ENCODE data around the gene NCAPH2. TPM values are rescaled to one million over a fixed set of nuclear protein-coding genes. Genes with fewer than 3 reads are reported as not detected.
"Not testable (repeated sequence)": the region's sequence is repeated elsewhere in the genome, so short reads cannot be mapped to it uniquely, and the experiment has no call there.

Gene NCAPH2
- total RNA-seq, 4 donors from 2014 or later = 40.7 to 54.3 (median 41.5) TPM

GRCh38 chr22:50531546-50531961 lies 23.5 kb downstream of the NCAPH2 start:
- peak overlapping the region; percentile 61 for H3K4me3 ChIP-seq (ENCODE audit: low read depth, poor library complexity, severe bottlenecking)
- intact Hi-C loops (cut with DNase I; ENCODE audit: low total_unique reads) = no loop called here
- peak; percentile 56 to 94 for DNase-seq (ENCODE audit: low spot score in 2 of 2)
- TF ChIP-seq POLR2A (IDR thresholded peaks at IDR 0.05) (no peak), CTCF (IDR thresholded peaks at IDR 0.05) (no peak)
- 0% methylated on average over 25 to 34 of the region's 44 CpGs for WGBS, 2 donors

- 6 to 13% methylated on average over 16 to 42 of the region's 56 CpGs for WGBS, 2 donors
- peak; percentile 76 to 97 for DNase-seq (ENCODE audit: low spot score in 2 of 2)
- TF ChIP-seq POLR2A (IDR thresholded peaks at IDR 0.05) (no peak), CTCF (IDR thresholded peaks at IDR 0.05) (no peak)
- H3K4me3 ChIP-seq (ENCODE audit: low read depth, poor library complexity, severe bottlenecking) = peak overlapping the region; percentile 61
- intact Hi-C loops (cut with DNase I; ENCODE audit: low total_unique reads) = no loop called here
These were observed 24.1 kb downstream of the NCAPH2 start for GRCh38 chr22:50531962-50532674.

GRCh38 chr22:50532824-50533796 lies 25.1 kb downstream of the NCAPH2 start:
- DNase-seq (ENCODE audit: low spot score in 2 of 2) = no peak
- WGBS, 2 donors = 71 to 77% methylated on average over 19 of the region's 19 CpGs
- no peak overlapping the region for H3K4me3 ChIP-seq (ENCODE audit: low read depth, poor library complexity, severe bottlenecking)
- TF ChIP-seq CTCF (IDR thresholded peaks at IDR 0.05) (no peak), POLR2A (IDR thresholded peaks at IDR 0.05) (no peak)
- intact Hi-C loops (cut with DNase I; ENCODE audit: low total_unique reads) = no loop called here

GRCh38 chr22:50533856-50534711 lies 26.1 kb downstream of the NCAPH2 start:
- H3K4me3 ChIP-seq (ENCODE audit: low read depth, poor library complexity, severe bottlenecking); intact Hi-C loops (cut with DNase I; ENCODE audit: low total_unique reads): not testable (repeated sequence)
- DNase-seq (ENCODE audit: low spot score in 2 of 2) = peak in 1 of 2 donors; percentile 50
- 48 to 61% methylated on average over 21 of the region's 21 CpGs for WGBS, 2 donors

GRCh38 chr22:50535113-50535512 lies 27.1 kb downstream of the NCAPH2 start:
- TF ChIP-seq CTCF (IDR thresholded peaks at IDR 0.05) (no peak), POLR2A (IDR thresholded peaks at IDR 0.05) (no peak)
- H3K4me3 ChIP-seq (ENCODE audit: low read depth, poor library complexity, severe bottlenecking) = no peak overlapping the region
- no peak for DNase-seq (ENCODE audit: low spot score in 2 of 2)
- 89 to 92% methylated on average over 8 of the region's 8 CpGs for WGBS, 2 donors
- intact Hi-C loops (cut with DNase I; ENCODE audit: low total_unique reads) = no loop called here
